Activated naive CD4-positive, alpha-beta T cell treated with anti-CD3 and anti-CD28 coated beads for 36 hours (primary cell): ENCODE measurements around the gene DLG1. TPM values are rescaled to one million over a fixed set of nuclear protein-coding genes. Genes with fewer than 3 reads are reported as not detected.

ENCODE experiments used
- CTCF ChIA-PET: fragments of 350-600 bp; sonication (Branson Sonifier 250); formaldehyde crosslinking; loops from one replicate; lab custom pipeline; 2021; ENCODE audit warnings: antibody characterized with exemption; lab: Charles Lee
- DNase-seq: peaks from one replicate; pipeline ENCODE4 v3.0.0-alpha.2; 2020
- H3K27ac Mint-ChIP-seq: one replicate; pipeline ENCODE4 v1.8.0; 2021; ENCODE audit warnings: mild to moderate bottlenecking, mixed read lengths
- H3K27me3 Mint-ChIP-seq: one replicate; pipeline ENCODE4 v1.8.0; 2021; ENCODE audit warnings: low read depth, mixed read lengths
- H3K36me3 Mint-ChIP-seq: one replicate; pipeline ENCODE4 v1.8.0; 2021; ENCODE audit warnings: low read depth, mixed read lengths
- H3K4me1 Mint-ChIP-seq: one replicate; pipeline ENCODE4 v1.8.0; 2021; ENCODE audit warnings: low read depth, mixed read lengths
- H3K4me3 Mint-ChIP-seq: one replicate; pipeline ENCODE4 v1.8.0; 2021; ENCODE audit warnings: mild to moderate bottlenecking, moderate library complexity, mixed read lengths
- H3K9me3 Mint-ChIP-seq: one replicate; pipeline ENCODE4 v1.8.0; 2021; ENCODE audit warnings: mixed read lengths
- intact Hi-C: fragments of 100-400 bp; cut with micrococcal nuclease; formaldehyde crosslinking; loops from one replicate; pipeline ENCODE4 v1.15.1; 2023
- total RNA-seq, 2 experiments: library from RNA; stranded (reverse); gene quantifications; one replicate each; pipeline ENCODE4 v1.2.3, GENCODE V29; 2021

The DLG1 gene
- total RNA-seq: 10 to 100 TPM; 51.9 to 55.2 TPM

- peaks cover 16% of the 10 kb centered on the region for H3K4me1 Mint-ChIP-seq
- peak; percentile 93 for DNase-seq
- H3K27me3 Mint-ChIP-seq: peaks cover 16% of the 10 kb centered on the region
- CTCF ChIA-PET: interaction anchor here (1.0 kb wide), 1 partner anchor 16 kb away, joined by 3 read pairs; no protein-coding TSS in a partner anchor
- H3K36me3 Mint-ChIP-seq: peaks cover 7% of the 10 kb centered on the region
- H3K9me3 Mint-ChIP-seq: no peaks in the 10 kb centered on the region
- intact Hi-C loops: loop anchor here (1.0 to 10.0 kb wide), 8 partner anchors 11 to 656 kb away; partner anchors contain the start of genes BDH1, RPL35A and SENP5
- peak within 1 kb of the TSS; percentile 86 for H3K27ac Mint-ChIP-seq
- peak within 1 kb of the TSS; percentile 96 for H3K4me3 Mint-ChIP-seq
Observed at GRCh38 chr3:197298341-197298944, at the start of gene DLG1. TSS of gene DLG1 (minus strand) at chr3:197298612. CDS start at chr3:197297204, 1,408 bp downstream.

- CTCF ChIA-PET: no interaction called here
- Mint-ChIP-seq H3K27ac (no peak overlapping the region), H3K9me3 (no peaks in the 10 kb centered on the region), H3K27me3 (no peaks in the 10 kb centered on the region), H3K36me3 (no peaks in the 10 kb centered on the region), H3K4me1 (no peaks in the 10 kb centered on the region), H3K4me3 (no peak overlapping the region)
- no peak for DNase-seq
- intact Hi-C loops: no loop called here
Observed at GRCh38 chr3:197348014-197348413, 49.6 kb upstream of the DLG1 start.

GRCh38 chr3:197345390-197345789 lies 47.0 kb upstream of the DLG1 start:
- DNase-seq: no peak
- Mint-ChIP-seq H3K4me1 (no peaks in the 10 kb centered on the region), H3K4me3 (no peak overlapping the region), H3K27me3 (no peaks in the 10 kb centered on the region), H3K27ac (no peak overlapping the region), H3K9me3 (no peaks in the 10 kb centered on the region), H3K36me3 (no peaks in the 10 kb centered on the region)
- intact Hi-C loops: no loop called here
- CTCF ChIA-PET: interaction anchor here (0.7 kb wide), 1 partner anchor 200 kb away, joined by 3 read pairs; no protein-coding TSS in a partner anchor

GRCh38 chr3:197344582-197345318 lies 46.3 kb upstream of the DLG1 start:
- intact Hi-C loops: no loop called here
- CTCF ChIA-PET: no interaction called here

GRCh38 chr3:197343656-197344408 lies 45.4 kb upstream of the DLG1 start:
- H3K36me3 Mint-ChIP-seq: no peaks in the 10 kb centered on the region
- H3K4me1 Mint-ChIP-seq: no peaks in the 10 kb centered on the region
- H3K9me3 Mint-ChIP-seq: no peaks in the 10 kb centered on the region
- H3K27ac Mint-ChIP-seq: no peak overlapping the region
- H3K27me3 Mint-ChIP-seq: no peaks in the 10 kb centered on the region
- intact Hi-C loops: no loop called here
- CTCF ChIA-PET: no interaction called here
- H3K4me3 Mint-ChIP-seq: no peak overlapping the region
- DNase-seq: no peak

More at GRCh38 chr3:197344582-197345318, 46.3 kb upstream of the DLG1 start:
- H3K27me3 Mint-ChIP-seq: no peaks in the 10 kb centered on the region
- no peaks in the 10 kb centered on the region for H3K9me3 Mint-ChIP-seq
- H3K4me1 Mint-ChIP-seq: no peaks in the 10 kb centered on the region
- no peaks in the 10 kb centered on the region for H3K36me3 Mint-ChIP-seq
- H3K27ac Mint-ChIP-seq: no peak overlapping the region
- H3K4me3 Mint-ChIP-seq: no peak overlapping the region
- no peak for DNase-seq

GRCh38 chr3:197343111-197343510 lies 44.7 kb upstream of the DLG1 start:
- Mint-ChIP-seq H3K9me3 (no peaks in the 10 kb centered on the region), H3K4me1 (no peaks in the 10 kb centered on the region), H3K27me3 (no peaks in the 10 kb centered on the region), H3K27ac (no peak overlapping the region), H3K4me3 (no peak overlapping the region), H3K36me3 (no peaks in the 10 kb centered on the region)
- CTCF ChIA-PET: no interaction called here
- intact Hi-C loops: no loop called here
- DNase-seq: no peak

- no peaks in the 10 kb centered on the region for H3K36me3 Mint-ChIP-seq
- H3K4me1 Mint-ChIP-seq: no peaks in the 10 kb centered on the region
- H3K4me3 Mint-ChIP-seq: no peak overlapping the region
Observed at GRCh38 chr3:197340521-197340871, 42.1 kb upstream of the DLG1 start.

GRCh38 chr3:197339841-197340520 lies 41.6 kb upstream of the DLG1 start:
- no peak for DNase-seq
- CTCF ChIA-PET: interaction anchor here (1.0 kb wide), 1 partner anchor 11 kb away, joined by 3 read pairs; no protein-coding TSS in a partner anchor
- Mint-ChIP-seq H3K27me3 (no peaks in the 10 kb centered on the region), H3K27ac (no peak overlapping the region), H3K4me1 (no peaks in the 10 kb centered on the region), H3K4me3 (no peak overlapping the region), H3K9me3 (no peaks in the 10 kb centered on the region), H3K36me3 (no peaks in the 10 kb centered on the region)
- intact Hi-C loops: no loop called here

More at GRCh38 chr3:197340521-197340871, 42.1 kb upstream of the DLG1 start:
- H3K27me3 Mint-ChIP-seq: no peaks in the 10 kb centered on the region
- CTCF ChIA-PET: interaction anchor here (1.0 kb wide), 1 partner anchor 10 kb away, joined by 3 read pairs; no protein-coding TSS in a partner anchor
- no peaks in the 10 kb centered on the region for H3K9me3 Mint-ChIP-seq
- intact Hi-C loops: no loop called here
- no peak for DNase-seq
- H3K27ac Mint-ChIP-seq: no peak overlapping the region

- Mint-ChIP-seq H3K27me3 (no peaks in the 10 kb centered on the region), H3K9me3 (no peaks in the 10 kb centered on the region), H3K36me3 (no peaks in the 10 kb centered on the region), H3K4me3 (no peak overlapping the region), H3K4me1 (no peaks in the 10 kb centered on the region), H3K27ac (no peak overlapping the region)
- CTCF ChIA-PET: interaction anchor here (0.6 to 0.9 kb wide), 3 partner anchors 48 to 172 kb away, joined by 3 to 5 read pairs (median 3); no protein-coding TSS in a partner anchor
- DNase-seq: no peak
- intact Hi-C loops: no loop called here
Observed at GRCh38 chr3:197338586-197338985, 40.2 kb upstream of the DLG1 start.

- Mint-ChIP-seq H3K27ac (no peak overlapping the region), H3K4me3 (no peak overlapping the region), H3K27me3 (no peaks in the 10 kb centered on the region), H3K4me1 (no peaks in the 10 kb centered on the region), H3K36me3 (no peaks in the 10 kb centered on the region), H3K9me3 (no peaks in the 10 kb centered on the region)
- intact Hi-C loops: no loop called here
- no peak for DNase-seq
- CTCF ChIA-PET: interaction anchor here (0.9 kb wide), 1 partner anchor 47 kb away, joined by 5 read pairs; no protein-coding TSS in a partner anchor
Observed at GRCh38 chr3:197337656-197338055, 39.2 kb upstream of the DLG1 start.

- Mint-ChIP-seq H3K9me3 (no peaks in the 10 kb centered on the region), H3K27ac (no peak overlapping the region), H3K36me3 (no peaks in the 10 kb centered on the region), H3K27me3 (no peaks in the 10 kb centered on the region), H3K4me3 (no peak overlapping the region), H3K4me1 (no peaks in the 10 kb centered on the region)
- intact Hi-C loops: no loop called here
- DNase-seq: no peak
- CTCF ChIA-PET: interaction anchor here (0.5 kb wide), 1 partner anchor 815 kb away, joined by 3 read pairs; no protein-coding TSS in a partner anchor
Observed at GRCh38 chr3:197337214-197337613, 38.8 kb upstream of the DLG1 start.

GRCh38 chr3:197336348-197336747 lies 37.9 kb upstream of the DLG1 start:
- no peak for DNase-seq
- intact Hi-C loops: no loop called here
- no peak overlapping the region for H3K4me3 Mint-ChIP-seq
- no peaks in the 10 kb centered on the region for H3K4me1 Mint-ChIP-seq
- no peaks in the 10 kb centered on the region for H3K9me3 Mint-ChIP-seq
- H3K27me3 Mint-ChIP-seq: no peaks in the 10 kb centered on the region
- CTCF ChIA-PET: no interaction called here
- no peak overlapping the region for H3K27ac Mint-ChIP-seq
- H3K36me3 Mint-ChIP-seq: no peaks in the 10 kb centered on the region
